Liver (tissue), 9 donors: ENCODE measurements around the gene MCCD1. TPM values are rescaled to one million over a fixed set of nuclear protein-coding genes. Genes with fewer than 3 reads are reported as not detected.
"Not testable (repeated sequence)": the region's sequence is repeated elsewhere in the genome, so short reads cannot be mapped to it uniquely, and the experiment has no call there.

Experiments used
- DNase-seq: peaks from one replicate; pipeline ENCODE4 v3.0.0-alpha.2; 2017; ENCODE audit warnings: low spot score
- H3K27ac ChIP-seq, 2 donors: one replicate each; pipeline ENCODE4 v1.7.0; 2013; ENCODE audit warnings: inconsistent platforms in 2 of 2, low read length in 2 of 2, control low read depth in 1 of 2, low read depth in 1 of 2, mild to moderate bottlenecking in 1 of 2
- H3K27me3 ChIP-seq, 4 donors: one replicate each; pipeline versions ENCODE4 v1.6.1 to v1.7.0; 2013; ENCODE audit warnings: low read length in 3 of 4, inconsistent platforms in 1 of 4, mild to moderate bottlenecking in 1 of 4, moderate library complexity in 1 of 4; ENCODE audit not compliant: control insufficient read depth in 4 of 4, insufficient read depth in 4 of 4
- H3K36me3 ChIP-seq, 4 donors: one replicate each; pipeline versions ENCODE4 v1.6.1 to v1.7.0; 2013; ENCODE audit warnings: low read length in 3 of 4, mild to moderate bottlenecking in 3 of 4, low read depth in 1 of 4, moderate library complexity in 1 of 4; ENCODE audit not compliant: control insufficient read depth in 4 of 4, insufficient read depth in 3 of 4
- H3K4me1 ChIP-seq, 4 donors: one replicate each; pipeline versions ENCODE4 v1.6.1 to v1.7.0; 2013; ENCODE audit warnings: low read length in 3 of 4, mild to moderate bottlenecking in 3 of 4, moderate library complexity in 1 of 4; ENCODE audit not compliant: control insufficient read depth in 4 of 4, insufficient read depth in 4 of 4
- H3K4me3 ChIP-seq, 3 donors: one replicate each; pipeline versions ENCODE4 v1.6.1 to v1.7.0; 2013; ENCODE audit warnings: low read length in 3 of 3, control low read depth in 1 of 3, low read depth in 1 of 3, mild to moderate bottlenecking in 1 of 3
- H3K9ac ChIP-seq, 2 donors: one replicate each; pipeline ENCODE4 v1.7.0; 2013; ENCODE audit warnings: low read length in 2 of 2, mild to moderate bottlenecking in 2 of 2, moderate library complexity in 2 of 2, control low read depth in 1 of 2, low read depth in 1 of 2
- H3K9me3 ChIP-seq, 4 donors: one replicate each; pipeline versions ENCODE4 v1.6.1 to v1.7.0; 2013; ENCODE audit warnings: low read length in 3 of 4; ENCODE audit not compliant: control insufficient read depth in 4 of 4
- FOXA1 ChIP-seq: IDR thresholded peaks from 2 replicates; pipeline ENCODE4 v1.6.1; 2016; ENCODE audit warnings: antibody characterized with exemption
- FOXA2 ChIP-seq: IDR thresholded peaks from 2 replicates; pipeline ENCODE4 v1.6.1; 2016; ENCODE audit warnings: antibody characterized with exemption
- GABPA ChIP-seq, 2 donors: IDR thresholded peaks in 1 of 2; conservative IDR thresholded peaks in 1 of 2; 2 replicates each; pipeline ENCODE4 v1.6.1; 2016; ENCODE audit warnings: antibody characterized with exemption in 2 of 2, mild to moderate bottlenecking in 1 of 2, moderate library complexity in 1 of 2
- HNF4A ChIP-seq, 2 donors: conservative IDR thresholded peaks; 2 replicates each; pipeline ENCODE4 v1.6.1; 2016; ENCODE audit warnings: antibody characterized with exemption in 2 of 2, mild to moderate bottlenecking in 2 of 2
- JUND ChIP-seq, 2 donors: IDR thresholded peaks; 2 replicates each; pipeline ENCODE4 v1.6.1; 2016; ENCODE audit warnings: antibody characterized with exemption in 2 of 2
- NR2F2 ChIP-seq: IDR thresholded peaks from 2 replicates; pipeline ENCODE4 v1.6.1; 2016; ENCODE audit warnings: antibody characterized with exemption
- RAD21 ChIP-seq, 2 donors: IDR thresholded peaks; 2 replicates each; pipeline ENCODE4 v1.6.1; 2016; ENCODE audit warnings: antibody characterized with exemption in 2 of 2, mild to moderate bottlenecking in 2 of 2
- RXRA ChIP-seq, 2 donors: IDR thresholded peaks; 2 replicates each; pipeline ENCODE4 v1.6.1; 2017 to 2018; ENCODE audit warnings: antibody characterized with exemption in 2 of 2, mild to moderate bottlenecking in 1 of 2
- SP1 ChIP-seq: IDR thresholded peaks from 2 replicates; pipeline ENCODE4 v1.6.1; 2018; ENCODE audit warnings: antibody characterized with exemption, mild to moderate bottlenecking
- YY1 ChIP-seq: IDR thresholded peaks from 2 replicates; pipeline ENCODE4 v1.6.1; 2016; ENCODE audit warnings: antibody characterized with exemption, mild to moderate bottlenecking
- WGBS: extraction: QIAGEN DNeasy Blood & Tissue Kit; methylation state at CpG from one replicate; pipeline ENCODE4 v1.1.7; 2013; 5-methylcytosine and 5-hydroxymethylcytosine counted together
- polyA plus RNA-seq, 2 donors: library from polyadenylated mRNA; stranded (reverse) in 1 of 2; unstranded in 1 of 2; fragments of 200-250 nt in 1 of 2; fragments of >200 nt in 1 of 2; fragmentation: Nextera tagmentation in 1 of 2; extraction: Ambion mirVana in 1 of 2; gene quantifications; one replicate each; pipeline versions ENCODE4 v1.2.1 to v1.2.3, GENCODE V29; 2013 to 2015
- total RNA-seq, 2 donors: library from RNA; depleted of rRNA; stranded (reverse); fragments of >200 nt; gene quantifications; one replicate each; pipeline ENCODE4 v1.2.3, GENCODE V29; 2014
- TF ChIP-seq, protein P1 (sequence below): fragments of 150-350 bp; IDR thresholded peaks from 2 replicates; pipeline ENCODE4 v1.5.1; 2017; ENCODE audit warnings: improper control_type of control experiment, low read depth, low read length; ENCODE audit not compliant: missing input control
- TF ChIP-seq, protein P2 (sequence below): IDR thresholded peaks from 2 replicates; pipeline ENCODE4 v1.6.1; 2016; ENCODE audit warnings: antibody characterized with exemption
- TF ChIP-seq, protein P3 (sequence below): IDR thresholded peaks from 2 replicates; pipeline ENCODE4 v1.6.1; 2016; ENCODE audit warnings: antibody characterized with exemption
- TF ChIP-seq, protein P4 (sequence below): IDR thresholded peaks from 2 replicates; pipeline ENCODE4 v1.6.1; 2016; ENCODE audit warnings: antibody characterized with exemption, mild to moderate bottlenecking
- TF ChIP-seq, protein P5 (sequence below): IDR thresholded peaks from 2 replicates; pipeline ENCODE4 v1.6.1; 2016; ENCODE audit warnings: antibody characterized with exemption
- donor health status: healthy.
- donor health status: healthy.
- donor health status: healthy.
- donor health status: healthy.
- donor health status: healthy.

Gene MCCD1
- total and polyA plus RNA-seq, 4 donors = 0.56 TPM; not detected in 3

DNA sequence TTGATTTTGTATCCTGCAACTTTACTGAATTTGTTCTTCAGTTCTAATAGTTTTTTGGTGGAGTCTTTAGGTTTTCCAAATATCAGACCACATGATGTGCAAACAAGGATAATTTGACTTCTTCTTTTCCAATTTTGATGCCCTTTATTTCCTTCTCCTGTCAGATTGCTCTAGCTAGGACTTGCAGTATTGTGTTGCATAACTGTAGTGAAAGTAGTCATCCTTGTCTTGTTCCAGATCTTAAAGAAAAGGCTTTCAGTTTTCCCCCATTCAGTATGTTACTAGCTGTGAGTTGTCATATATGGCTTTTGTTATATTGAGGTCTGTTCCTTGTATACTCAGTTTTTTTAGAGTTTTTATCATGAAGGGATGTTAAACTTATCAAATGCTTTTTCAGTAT is 26.2 kb upstream of the MCCD1 start:
- Histone ChIP-seq H3K9ac (no peak overlapping the region), H3K36me3 (no peaks in the 10 kb centered on the region), H3K4me1 (peaks cover 1 to 12% (median 3%) of the 10 kb centered on the region in 4 donors), H3K4me3 (no peak overlapping the region), H3K27me3 (no peaks in the 10 kb centered on the region), H3K27ac (no peak overlapping the region), H3K9me3 (no peaks in the 10 kb centered on the region)
- DNase-seq = no peak
- TF ChIP-seq FOXA1 = no peak
- TF ChIP-seq, protein P1, sequence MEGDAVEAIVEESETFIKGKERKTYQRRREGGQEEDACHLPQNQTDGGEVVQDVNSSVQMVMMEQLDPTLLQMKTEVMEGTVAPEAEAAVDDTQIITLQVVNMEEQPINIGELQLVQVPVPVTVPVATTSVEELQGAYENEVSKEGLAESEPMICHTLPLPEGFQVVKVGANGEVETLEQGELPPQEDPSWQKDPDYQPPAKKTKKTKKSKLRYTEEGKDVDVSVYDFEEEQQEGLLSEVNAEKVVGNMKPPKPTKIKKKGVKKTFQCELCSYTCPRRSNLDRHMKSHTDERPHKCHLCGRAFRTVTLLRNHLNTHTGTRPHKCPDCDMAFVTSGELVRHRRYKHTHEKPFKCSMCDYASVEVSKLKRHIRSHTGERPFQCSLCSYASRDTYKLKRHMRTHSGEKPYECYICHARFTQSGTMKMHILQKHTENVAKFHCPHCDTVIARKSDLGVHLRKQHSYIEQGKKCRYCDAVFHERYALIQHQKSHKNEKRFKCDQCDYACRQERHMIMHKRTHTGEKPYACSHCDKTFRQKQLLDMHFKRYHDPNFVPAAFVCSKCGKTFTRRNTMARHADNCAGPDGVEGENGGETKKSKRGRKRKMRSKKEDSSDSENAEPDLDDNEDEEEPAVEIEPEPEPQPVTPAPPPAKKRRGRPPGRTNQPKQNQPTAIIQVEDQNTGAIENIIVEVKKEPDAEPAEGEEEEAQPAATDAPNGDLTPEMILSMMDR = no peak
- TF ChIP-seq, protein P2, sequence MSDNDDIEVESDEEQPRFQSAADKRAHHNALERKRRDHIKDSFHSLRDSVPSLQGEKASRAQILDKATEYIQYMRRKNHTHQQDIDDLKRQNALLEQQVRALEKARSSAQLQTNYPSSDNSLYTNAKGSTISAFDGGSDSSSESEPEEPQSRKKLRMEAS = no peak
- no peak for TF ChIP-seq SP1
- TF ChIP-seq, protein P3, sequence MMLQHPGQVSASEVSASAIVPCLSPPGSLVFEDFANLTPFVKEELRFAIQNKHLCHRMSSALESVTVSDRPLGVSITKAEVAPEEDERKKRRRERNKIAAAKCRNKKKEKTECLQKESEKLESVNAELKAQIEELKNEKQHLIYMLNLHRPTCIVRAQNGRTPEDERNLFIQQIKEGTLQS = no peak
- TF ChIP-seq YY1 = no peak
- no peak for TF ChIP-seq JUND (IDR thresholded peaks at IDR 0.05)
- TF ChIP-seq NR2F2 = no peak
- TF ChIP-seq RAD21 (IDR thresholded peaks at IDR 0.05) = no peak
- no peak for TF ChIP-seq RXRA (IDR thresholded peaks at IDR 0.05)
- TF ChIP-seq HNF4A (conservative IDR thresholded peaks at IDR 0.05) = no peak
- TF ChIP-seq, protein P4, sequence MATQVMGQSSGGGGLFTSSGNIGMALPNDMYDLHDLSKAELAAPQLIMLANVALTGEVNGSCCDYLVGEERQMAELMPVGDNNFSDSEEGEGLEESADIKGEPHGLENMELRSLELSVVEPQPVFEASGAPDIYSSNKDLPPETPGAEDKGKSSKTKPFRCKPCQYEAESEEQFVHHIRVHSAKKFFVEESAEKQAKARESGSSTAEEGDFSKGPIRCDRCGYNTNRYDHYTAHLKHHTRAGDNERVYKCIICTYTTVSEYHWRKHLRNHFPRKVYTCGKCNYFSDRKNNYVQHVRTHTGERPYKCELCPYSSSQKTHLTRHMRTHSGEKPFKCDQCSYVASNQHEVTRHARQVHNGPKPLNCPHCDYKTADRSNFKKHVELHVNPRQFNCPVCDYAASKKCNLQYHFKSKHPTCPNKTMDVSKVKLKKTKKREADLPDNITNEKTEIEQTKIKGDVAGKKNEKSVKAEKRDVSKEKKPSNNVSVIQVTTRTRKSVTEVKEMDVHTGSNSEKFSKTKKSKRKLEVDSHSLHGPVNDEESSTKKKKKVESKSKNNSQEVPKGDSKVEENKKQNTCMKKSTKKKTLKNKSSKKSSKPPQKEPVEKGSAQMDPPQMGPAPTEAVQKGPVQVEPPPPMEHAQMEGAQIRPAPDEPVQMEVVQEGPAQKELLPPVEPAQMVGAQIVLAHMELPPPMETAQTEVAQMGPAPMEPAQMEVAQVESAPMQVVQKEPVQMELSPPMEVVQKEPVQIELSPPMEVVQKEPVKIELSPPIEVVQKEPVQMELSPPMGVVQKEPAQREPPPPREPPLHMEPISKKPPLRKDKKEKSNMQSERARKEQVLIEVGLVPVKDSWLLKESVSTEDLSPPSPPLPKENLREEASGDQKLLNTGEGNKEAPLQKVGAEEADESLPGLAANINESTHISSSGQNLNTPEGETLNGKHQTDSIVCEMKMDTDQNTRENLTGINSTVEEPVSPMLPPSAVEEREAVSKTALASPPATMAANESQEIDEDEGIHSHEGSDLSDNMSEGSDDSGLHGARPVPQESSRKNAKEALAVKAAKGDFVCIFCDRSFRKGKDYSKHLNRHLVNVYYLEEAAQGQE = no peak
- TF ChIP-seq GABPA (IDR thresholded peaks at IDR 0.05 in 1 of 2, conservative IDR thresholded peaks at IDR 0.05 in 1 of 2) = no peak

DNA sequence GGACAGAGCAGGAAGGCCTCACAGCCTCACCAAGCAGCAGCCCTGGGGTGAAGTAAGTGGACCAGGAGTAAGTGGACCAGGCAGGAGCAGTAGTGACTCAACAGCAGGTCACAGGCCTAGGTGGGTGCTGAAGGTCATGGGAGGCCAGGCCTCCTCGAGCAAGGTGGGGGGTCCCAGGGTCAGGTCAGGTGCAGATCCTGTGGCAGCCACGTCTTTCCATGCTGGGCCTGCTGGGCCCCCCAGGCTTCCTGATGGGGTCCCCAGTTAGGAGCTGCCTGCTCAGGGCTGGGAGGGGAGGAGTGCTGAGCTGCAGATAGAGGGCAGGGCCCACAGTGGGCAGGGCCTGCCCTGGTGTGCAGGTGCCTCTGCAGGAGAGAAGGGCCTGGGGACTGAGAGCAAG is 19.7 kb upstream of the MCCD1 start:
- not testable (repeated sequence) for H3K4me3 ChIP-seq, H3K9ac ChIP-seq, H3K27ac ChIP-seq, H3K27me3 ChIP-seq, H3K9me3 ChIP-seq, DNase-seq, H3K4me1 ChIP-seq, H3K36me3 ChIP-seq
- WGBS = 64% methylated on average over 2 of the region's 2 CpGs

DNA sequence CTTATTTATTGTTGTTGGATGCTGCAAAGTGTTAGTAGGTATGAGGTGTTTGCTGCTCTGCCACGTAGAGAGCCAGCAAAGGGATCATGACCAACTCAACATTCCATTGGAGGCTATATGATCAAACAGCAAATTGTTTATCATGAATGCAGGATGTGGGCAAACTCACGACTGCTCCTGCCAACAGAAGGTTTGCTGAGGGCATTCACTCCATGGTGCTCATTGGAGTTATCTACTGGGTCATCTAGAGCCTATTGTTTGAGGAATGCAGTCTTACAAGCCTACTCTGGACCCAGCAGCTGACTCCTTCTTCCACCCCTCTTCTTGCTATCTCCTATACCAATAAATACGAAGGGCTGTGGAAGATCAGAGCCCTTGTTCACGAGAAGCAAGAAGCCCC is 18.8 kb upstream of the MCCD1 start:
- Histone ChIP-seq H3K9me3 (no peaks in the 10 kb centered on the region), H3K4me1 (no peaks in the 10 kb centered on the region), H3K27ac (no peak overlapping the region), H3K9ac (no peak overlapping the region), H3K4me3 (no peak overlapping the region), H3K36me3 (no peaks in the 10 kb centered on the region), H3K27me3 (no peaks in the 10 kb centered on the region)
- no peak for DNase-seq
- 86% methylated on average over 4 of the region's 4 CpGs for WGBS
- TF ChIP-seq FOXA2 = no peak
- TF ChIP-seq HNF4A (conservative IDR thresholded peaks at IDR 0.05) = no peak
- TF ChIP-seq, protein P3 = no peak
- TF ChIP-seq RAD21 (IDR thresholded peaks at IDR 0.05) = no peak
- TF ChIP-seq NR2F2 = no peak
- TF ChIP-seq, protein P1 = no peak
- no peak for TF ChIP-seq JUND (IDR thresholded peaks at IDR 0.05)
- TF ChIP-seq FOXA1 = no peak
- TF ChIP-seq, protein P5, sequence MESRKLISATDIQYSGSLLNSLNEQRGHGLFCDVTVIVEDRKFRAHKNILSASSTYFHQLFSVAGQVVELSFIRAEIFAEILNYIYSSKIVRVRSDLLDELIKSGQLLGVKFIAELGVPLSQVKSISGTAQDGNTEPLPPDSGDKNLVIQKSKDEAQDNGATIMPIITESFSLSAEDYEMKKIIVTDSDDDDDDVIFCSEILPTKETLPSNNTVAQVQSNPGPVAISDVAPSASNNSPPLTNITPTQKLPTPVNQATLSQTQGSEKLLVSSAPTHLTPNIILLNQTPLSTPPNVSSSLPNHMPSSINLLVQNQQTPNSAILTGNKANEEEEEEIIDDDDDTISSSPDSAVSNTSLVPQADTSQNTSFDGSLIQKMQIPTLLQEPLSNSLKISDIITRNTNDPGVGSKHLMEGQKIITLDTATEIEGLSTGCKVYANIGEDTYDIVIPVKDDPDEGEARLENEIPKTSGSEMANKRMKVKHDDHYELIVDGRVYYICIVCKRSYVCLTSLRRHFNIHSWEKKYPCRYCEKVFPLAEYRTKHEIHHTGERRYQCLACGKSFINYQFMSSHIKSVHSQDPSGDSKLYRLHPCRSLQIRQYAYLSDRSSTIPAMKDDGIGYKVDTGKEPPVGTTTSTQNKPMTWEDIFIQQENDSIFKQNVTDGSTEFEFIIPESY = no peak
